SK-N-SH (cell line): ENCODE results near the gene KLF17. TPM values are rescaled to one million over a fixed set of nuclear protein-coding genes. Genes with fewer than 3 reads are reported as not detected.

Experiments
- CTCF ChIA-PET: fragments of 300-600, 350-600 bp; formaldehyde crosslinking; extraction: SDS; loops from one replicate; lab custom pipeline; 2021; lab: Yijun Ruan, JAX
- POLR2A ChIA-PET: fragments of 350-600 bp; sonication (Branson Sonifier 250); formaldehyde crosslinking; extraction: SDS; loops from one replicate; lab custom pipeline; 2020; ENCODE audit warnings: antibody characterized with exemption, inconsistent platforms; lab: Yijun Ruan, JAX
- DNase-seq: peaks from one replicate; pipeline ENCODE4 v3.0.0; 2012
- H2AFZ ChIP-seq: fragments of 200-600 bp; sonication (generic); 2 replicates; pipeline ENCODE4 v1.8.1; 2016; ENCODE audit warnings: antibody characterized with exemption, mild to moderate bottlenecking, low read depth
- H3F3A ChIP-seq: fragments of 200-600 bp; sonication (generic); replicated peaks from 2 replicates; pipeline ENCODE3; 2016; ENCODE audit warnings: antibody characterized with exemption, mild to moderate bottlenecking; ENCODE audit not compliant: insufficient read depth
- H3K27ac ChIP-seq, 2 experiments: fragments of 200-500 bp in 1 of 2; fragments of 200-600 bp in 1 of 2; sonication (Bioruptor generic) in 1 of 2; sonication (generic), shearing (Covaris generic) in 1 of 2; 2 replicates each; pipeline versions ENCODE4 v1.5.1 to v1.6.1; 2014 to 2016; ENCODE audit warnings: low read depth in 2 of 2, inconsistent platforms in 1 of 2, low read length in 1 of 2, mild to moderate bottlenecking in 1 of 2, mixed read lengths in 1 of 2
- H3K27me3 ChIP-seq: fragments of 200-600 bp; sonication (generic), shearing (Covaris generic); 2 replicates; pipeline ENCODE4 v1.6.1; 2016; ENCODE audit warnings: mixed run types; ENCODE audit not compliant: insufficient read depth
- H3K36me3 ChIP-seq, 2 experiments: fragments of 200-500 bp in 1 of 2; fragments of 200-600 bp in 1 of 2; sonication (Bioruptor generic) in 1 of 2; sonication (generic) in 1 of 2; replicated peaks in 1 of 2; 2 replicates each; pipeline versions ENCODE3 to v1.5.1; 2014 to 2016; ENCODE audit warnings: low read length in 1 of 2, mild to moderate bottlenecking in 1 of 2; ENCODE audit not compliant: insufficient read depth in 2 of 2, control insufficient read depth in 1 of 2
- H3K4me1 ChIP-seq, 2 experiments: fragments of 200-500 bp in 1 of 2; fragments of 200-600 bp in 1 of 2; sonication (Bioruptor generic) in 1 of 2; sonication (generic), shearing (Covaris generic) in 1 of 2; 2 replicates each; pipeline versions ENCODE4 v1.5.1 to v1.6.1; 2014 to 2016; ENCODE audit warnings: low read depth in 1 of 2, low read length in 1 of 2, mixed run types in 1 of 2; ENCODE audit not compliant: insufficient read depth in 2 of 2, control insufficient read depth in 1 of 2
- H3K4me2 ChIP-seq: fragments of 200-600 bp; sonication (generic), shearing (Covaris generic); 2 replicates; pipeline ENCODE4 v1.6.1; 2017; ENCODE audit warnings: mixed run types
- H3K4me3 ChIP-seq, 2 experiments: fragments of 200-500 bp in 1 of 2; fragments of 200-600 bp in 1 of 2; sonication (Bioruptor generic) in 1 of 2; sonication (generic), shearing (Covaris generic) in 1 of 2; 2 replicates each; pipeline versions ENCODE4 v1.5.1 to v1.8.1; 2014 to 2016; ENCODE audit warnings: low read depth in 2 of 2, inconsistent platforms in 1 of 2, low read length in 1 of 2, mild to moderate bottlenecking in 1 of 2, mixed read lengths in 1 of 2, moderate library complexity in 1 of 2
- H3K79me2 ChIP-seq: fragments of 200-600 bp; sonication (generic); 2 replicates; pipeline ENCODE4 v1.8.1; 2017; ENCODE audit warnings: mild to moderate bottlenecking; ENCODE audit not compliant: insufficient read depth
- H3K9ac ChIP-seq: fragments of 200-600 bp; sonication (generic); 2 replicates; pipeline ENCODE4 v1.6.1; 2017; ENCODE audit warnings: mixed run types
- H3K9me2 ChIP-seq: fragments of 200-600 bp; sonication (generic); 2 replicates; pipeline ENCODE4 v1.6.1; 2017; ENCODE audit warnings: mixed run types
- H3K9me3 ChIP-seq: fragments of 200-600 bp; sonication (generic); 2 replicates; pipeline ENCODE4 v1.6.1; 2017; ENCODE audit warnings: mixed run types, mild to moderate bottlenecking, moderate library complexity
- H4K20me1 ChIP-seq: fragments of 200-600 bp; sonication (generic); 2 replicates; pipeline ENCODE4 v1.6.1; 2017; ENCODE audit warnings: mild to moderate bottlenecking, mixed run types; ENCODE audit not compliant: insufficient read depth
- EP300 ChIP-seq, 2 experiments: IDR thresholded peaks; 2 replicates each; pipeline versions ENCODE4 v1.4.0 to v1.6.1; 2012; ENCODE audit warnings: borderline replicate concordance in 1 of 2, low read depth in 1 of 2, low read length in 1 of 2
- FOSL2 ChIP-seq: IDR thresholded peaks from 2 replicates; pipeline ENCODE4 v1.4.0; 2012; ENCODE audit warnings: low read depth, mild to moderate bottlenecking, moderate library complexity, borderline replicate concordance
- GABPA ChIP-seq: IDR thresholded peaks from 2 replicates; pipeline ENCODE4 v1.4.0; 2012; ENCODE audit warnings: low read depth, mild to moderate bottlenecking
- JUND ChIP-seq: IDR thresholded peaks from 2 replicates; pipeline ENCODE4 v1.4.0; 2012
- MXI1 ChIP-seq: IDR thresholded peaks from 2 replicates; pipeline ENCODE4 v1.6.1; 2012; ENCODE audit warnings: mild to moderate bottlenecking, low read depth, low read length, improper control_type of control experiment
- NFIC ChIP-seq: IDR thresholded peaks from 2 replicates; pipeline ENCODE4 v1.4.0; 2012; ENCODE audit warnings: borderline replicate concordance
- NRF1 ChIP-seq: IDR thresholded peaks from 2 replicates; pipeline ENCODE4 v1.6.1; 2012; ENCODE audit warnings: low read depth, mild to moderate bottlenecking, low read length
- PBX3 ChIP-seq: IDR thresholded peaks from 2 replicates; pipeline ENCODE4; 2012
- RAD21 ChIP-seq: IDR thresholded peaks from 2 replicates; pipeline ENCODE4 v1.6.1; 2012; ENCODE audit warnings: mild to moderate bottlenecking, low read length
- RXRA ChIP-seq: IDR thresholded peaks from 2 replicates; pipeline ENCODE4 v1.4.0; 2012; ENCODE audit warnings: low read depth, mild to moderate bottlenecking, borderline replicate concordance
- TAF1 ChIP-seq: IDR thresholded peaks from 2 replicates; pipeline ENCODE4 v1.6.1; 2012; ENCODE audit warnings: low read depth, mild to moderate bottlenecking, low read length, moderate library complexity, borderline replicate concordance
- TCF12 ChIP-seq: IDR thresholded peaks from 2 replicates; pipeline ENCODE4 v1.4.0; 2012
- WGBS: methylation state at CpG from one replicate; pipeline ENCODE4 v1.1.6; 2017; ENCODE audit warnings: low lambda C conversion rate; 5-methylcytosine and 5-hydroxymethylcytosine counted together
- polyA plus RNA-seq, 3 experiments: library from polyadenylated mRNA; depleted of rRNA; stranded (reverse); fragments of >200 nt; gene quantifications; 2 replicates each; pipeline ENCODE4 v1.2.3, GENCODE V29; 2012

Gene KLF17
- polyA plus RNA-seq, 1 of the 3 experiments (the other 2 are of a cell fraction): 0.21 TPM

GRCh38 chr1:44072204-44072603, 46.4 kb upstream of the KLF17 start:
- POLR2A ChIA-PET: no interaction called here
- Histone ChIP-seq H3K9me2 (no peaks in the 10 kb centered on the region), H3K4me1 (peaks cover 0 to 9% of the 10 kb centered on the region in 2 experiments; a peak in 1 of 4 replicates), H3K79me2 (no peaks in the 10 kb centered on the region), H3K4me2 (no peak overlapping the region), H3K4me3 (no peak overlapping the region), H3F3A (no peaks in the 10 kb centered on the region), H3K9me3 (no peaks in the 10 kb centered on the region), H3K9ac (no peak overlapping the region), H3K27ac (peak overlapping the region in 1 of 2 experiments; percentile 2; a peak in 1 of 4 replicates), H3K36me3 (no peaks in the 10 kb centered on the region), H3K27me3 (no peaks in the 10 kb centered on the region), H2AFZ (no peak overlapping the region), H4K20me1 (no peaks in the 10 kb centered on the region)
- CTCF ChIA-PET: interaction anchor here (0.7 to 1.4 kb wide), 3 partner anchors 24 to 36 kb away, joined by 3 to 5 read pairs (median 3); no protein-coding TSS in a partner anchor
- TF ChIP-seq FOSL2 (peak; percentile 81), TCF12 (peak; percentile 72; the same call in 1 of the 2 replicates), JUND (peak; percentile 69), PBX3 (peak; percentile 43), GABPA (no peak), NFIC (no peak), EP300 (IDR thresholded peaks at IDR 0.05; ENCODE audit: borderline replicate concordance in 1 of 2, low read depth in 1 of 2, low read length in 1 of 2) (peak in 1 of 2 experiments; percentile 19; a peak in 1 of 4 replicates)
- no peak for DNase-seq

GRCh38 chr1:44072821-44073220, 45.8 kb upstream of the KLF17 start:
- no peak overlapping the region for H3K9ac ChIP-seq
- no peak overlapping the region for H2AFZ ChIP-seq
- no peak for DNase-seq
- no peaks in the 10 kb centered on the region for H4K20me1 ChIP-seq
- H3K36me3 ChIP-seq: no peaks in the 10 kb centered on the region
- TF ChIP-seq MXI1 (no peak), PBX3 (no peak), GABPA (no peak), NRF1 (no peak), RAD21 (no peak), TCF12 (no peak), FOSL2 (no peak), TAF1 (no peak), RXRA (no peak)
- H3K27ac ChIP-seq: no peak overlapping the region
- POLR2A ChIA-PET: interaction anchor here (0.7 kb wide), 1 partner anchor 282 kb away, joined by 3 read pairs; the partner anchor contains the start of gene ERI3
- H3K9me3 ChIP-seq: no peaks in the 10 kb centered on the region
- peaks cover 0 to 9% of the 10 kb centered on the region in 2 experiments; a peak in 1 of 4 replicates for H3K4me1 ChIP-seq
- CTCF ChIA-PET: interaction anchor here (0.7 to 1.4 kb wide), 2 partner anchors 25 to 36 kb away, joined by 3 read pairs; no protein-coding TSS in a partner anchor
- H3F3A ChIP-seq: no peaks in the 10 kb centered on the region
- H3K9me2 ChIP-seq: no peaks in the 10 kb centered on the region
- H3K4me2 ChIP-seq: no peak overlapping the region
- no peak overlapping the region for H3K4me3 ChIP-seq
- WGBS: 96% methylated on average over 2 of the region's 2 CpGs
- no peaks in the 10 kb centered on the region for H3K27me3 ChIP-seq
- H3K79me2 ChIP-seq: no peaks in the 10 kb centered on the region
